K562 (cell line): Measurements from ENCODE around the gene MKS1. TPM values are rescaled to one million over a fixed set of nuclear protein-coding genes. Genes with fewer than 3 reads are reported as not detected.

ENCODE experiments used
- BACH1 ChIP-seq: fragments of 200-800 bp; sonication (Bioruptor generic); IDR thresholded peaks from 2 replicates; pipeline ENCODE4 v1.6.1; 2016; ENCODE audit warnings: missing genetic modification characterization, missing compliant biosample characterization
- ETS1 ChIP-seq: conservative IDR thresholded peaks from 2 replicates; pipeline ENCODE4 v1.6.1; 2011; ENCODE audit warnings: low read depth, mild to moderate bottlenecking, low read length; ENCODE audit not compliant: control insufficient read depth
- FOS ChIP-seq: IDR thresholded peaks from 3 replicates; pipeline ENCODE4 v1.6.1; 2011; ENCODE audit not compliant: insufficient read length; ENCODE audit errors: extremely low read depth
- FOXK2 ChIP-seq, 2 experiments: fragments of 450-650 bp; IDR thresholded peaks in 1 of 2; conservative IDR thresholded peaks in 1 of 2; 2 replicates each; pipeline ENCODE4 v1.6.1; 2016; ENCODE audit warnings: low read depth in 2 of 2, mild to moderate bottlenecking in 1 of 2
- HDAC2 ChIP-seq: fragments of 450-650 bp; IDR thresholded peaks from 2 replicates; pipeline ENCODE4 v1.6.1; 2016; ENCODE audit warnings: mild to moderate bottlenecking
- HMG20B ChIP-seq: fragments of 250-450 bp; sonication (Bioruptor Pico); IDR thresholded peaks from 2 replicates; pipeline ENCODE4 v1.5.0; 2021; ENCODE audit warnings: mild to moderate bottlenecking
- POLR3G ChIP-seq: IDR thresholded peaks from 2 replicates; pipeline ENCODE4 v1.6.1; 2011; ENCODE audit not compliant: insufficient read length, insufficient replicate concordance; ENCODE audit errors: extremely low read depth
- SOX6 ChIP-seq: fragments of 450-650 bp; IDR thresholded peaks from 2 replicates; pipeline ENCODE4 v1.6.1; 2014; ENCODE audit warnings: mild to moderate bottlenecking
- TFAM ChIP-seq: fragments of 250-450 bp; sonication (Bioruptor Pico); conservative IDR thresholded peaks from 2 replicates; pipeline ENCODE4 v1.5.0; 2021; ENCODE audit warnings: mild to moderate bottlenecking, moderate library complexity
- ZNF217 ChIP-seq: sonication (generic); formaldehyde crosslinking; IDR thresholded peaks from 2 replicates; pipeline ENCODE4 v1.8.0; 2022; ENCODE audit warnings: mild to moderate bottlenecking, missing genetic modification reagents
- ZNF239 ChIP-seq: fragments of 250-450 bp; sonication (Bioruptor Pico); IDR thresholded peaks from 2 replicates; pipeline ENCODE4 v1.4.0; 2020; ENCODE audit warnings: mild to moderate bottlenecking
- polyA plus RNA-seq, 8 experiments: library from polyadenylated mRNA; depleted of rRNA in 4 of 8; stranded (reverse) in 5 of 8; unstranded in 3 of 8; fragments of >200 nt; fragmentation: Nextera tagmentation in 2 of 8; fragmentation: Illumina TruSeq in 1 of 8; extraction: Ambion mirVana in 2 of 8; extraction: Trizol in 1 of 8; gene quantifications; 2 replicates each; pipeline versions ENCODE4 v1.2.1 to v1.2.3, GENCODE V29; 2011 to 2014; ENCODE audit warnings: inconsistent platforms in 1 of 8, missing spikeins in 1 of 8
- total RNA-seq, 7 experiments: library from RNA; depleted of rRNA in 6 of 7; stranded (reverse); fragments of >200 nt in 6 of 7; fragmentation: Illumina TruSeq in 2 of 7; extraction: Trizol in 2 of 7; gene quantifications; 2 replicates each; pipeline versions ENCODE4 v1.2.1 to v1.2.3, GENCODE V29; 2011 to 2021; ENCODE audit warnings: low replicate concordance in 1 of 7
- TF ChIP-seq, protein P1 (sequence below): sonication (generic); formaldehyde crosslinking; IDR thresholded peaks from 2 replicates; pipeline ENCODE4 v1.8.0; 2022; ENCODE audit warnings: missing genetic modification reagents, mild to moderate bottlenecking, moderate library complexity, borderline replicate concordance
- TF ChIP-seq, protein P2 (sequence below): fragments of 450-650 bp; IDR thresholded peaks from 2 replicates; pipeline ENCODE4 v1.6.1; 2017; ENCODE audit warnings: antibody characterized with exemption, mild to moderate bottlenecking

The MKS1 gene
- total and polyA plus RNA-seq, 9 of the 15 experiments (the other 6 are each of a cell fraction or from before 2014, with no cell fraction given): 16.3 to 31.0 (median 25.9) TPM

DNA sequence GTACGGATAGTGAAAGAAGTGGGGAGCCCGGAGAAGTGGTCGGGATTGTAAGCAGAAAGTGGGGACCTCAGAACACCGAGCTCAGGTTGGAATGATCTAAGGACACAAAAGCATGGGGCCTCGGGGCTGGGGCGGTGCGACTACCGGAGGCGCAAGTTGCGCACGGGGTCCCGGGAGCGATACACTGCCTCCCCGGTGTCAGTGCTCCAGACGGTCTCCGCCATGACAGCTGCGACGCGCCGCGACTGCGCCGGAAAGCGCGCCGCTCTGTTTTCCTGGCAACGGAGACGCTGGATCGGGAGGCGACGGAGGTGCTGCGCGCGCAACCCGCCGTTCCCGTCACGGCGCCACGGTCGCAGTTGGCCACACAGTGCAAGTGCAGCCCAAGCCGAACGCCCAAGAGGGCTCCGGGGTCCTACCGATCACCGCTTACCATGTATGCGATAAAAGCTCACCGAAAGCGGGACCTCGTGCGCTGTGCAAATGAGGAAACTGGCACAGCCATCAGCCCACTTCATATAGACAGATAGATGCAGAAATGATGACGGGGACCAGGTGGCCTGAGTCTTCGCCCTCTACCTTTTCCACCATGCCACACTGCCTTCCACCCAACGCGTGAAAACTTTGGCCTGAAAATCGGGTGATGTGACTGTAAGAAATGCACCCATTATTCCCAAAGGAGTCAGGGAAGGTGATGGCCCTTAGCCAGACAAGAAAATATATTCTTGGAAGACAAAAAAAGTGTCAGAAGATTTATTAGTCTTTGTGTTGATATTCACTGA, at the start of gene MKS1 (continued):
- TF ChIP-seq TFAM (no peak), HDAC2 (no peak), FOXK2 (conservative IDR thresholded peaks at IDR 0.05 in 1 of 2, IDR thresholded peaks at IDR 0.05 in 1 of 2; ENCODE audit: low read depth in 2 of 2) (peak in 1 of 2 experiments; percentile 39; a peak in 1 of 4 replicates), POLR3G (no peak), HMG20B (CRISPR knock-in tag) (no peak), FOS (no peak), ZNF217 (CRISPR knock-in tag) (no peak), ZNF239 (no peak; the same call in 1 of the 2 replicates), BACH1 (0 out of 2 replicates have a peak, but pooled peaks have one; percentile 65), SOX6 (no peak), ETS1 (peak; percentile 80)
- TF ChIP-seq, protein P1, sequence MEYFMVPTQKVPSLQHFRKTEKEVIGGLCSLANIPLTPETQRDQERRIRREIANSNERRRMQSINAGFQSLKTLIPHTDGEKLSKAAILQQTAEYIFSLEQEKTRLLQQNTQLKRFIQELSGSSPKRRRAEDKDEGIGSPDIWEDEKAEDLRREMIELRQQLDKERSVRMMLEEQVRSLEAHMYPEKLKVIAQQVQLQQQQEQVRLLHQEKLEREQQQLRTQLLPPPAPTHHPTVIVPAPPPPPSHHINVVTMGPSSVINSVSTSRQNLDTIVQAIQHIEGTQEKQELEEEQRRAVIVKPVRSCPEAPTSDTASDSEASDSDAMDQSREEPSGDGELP (CRISPR knock-in tag): peak; percentile 94
- TF ChIP-seq, protein P2, sequence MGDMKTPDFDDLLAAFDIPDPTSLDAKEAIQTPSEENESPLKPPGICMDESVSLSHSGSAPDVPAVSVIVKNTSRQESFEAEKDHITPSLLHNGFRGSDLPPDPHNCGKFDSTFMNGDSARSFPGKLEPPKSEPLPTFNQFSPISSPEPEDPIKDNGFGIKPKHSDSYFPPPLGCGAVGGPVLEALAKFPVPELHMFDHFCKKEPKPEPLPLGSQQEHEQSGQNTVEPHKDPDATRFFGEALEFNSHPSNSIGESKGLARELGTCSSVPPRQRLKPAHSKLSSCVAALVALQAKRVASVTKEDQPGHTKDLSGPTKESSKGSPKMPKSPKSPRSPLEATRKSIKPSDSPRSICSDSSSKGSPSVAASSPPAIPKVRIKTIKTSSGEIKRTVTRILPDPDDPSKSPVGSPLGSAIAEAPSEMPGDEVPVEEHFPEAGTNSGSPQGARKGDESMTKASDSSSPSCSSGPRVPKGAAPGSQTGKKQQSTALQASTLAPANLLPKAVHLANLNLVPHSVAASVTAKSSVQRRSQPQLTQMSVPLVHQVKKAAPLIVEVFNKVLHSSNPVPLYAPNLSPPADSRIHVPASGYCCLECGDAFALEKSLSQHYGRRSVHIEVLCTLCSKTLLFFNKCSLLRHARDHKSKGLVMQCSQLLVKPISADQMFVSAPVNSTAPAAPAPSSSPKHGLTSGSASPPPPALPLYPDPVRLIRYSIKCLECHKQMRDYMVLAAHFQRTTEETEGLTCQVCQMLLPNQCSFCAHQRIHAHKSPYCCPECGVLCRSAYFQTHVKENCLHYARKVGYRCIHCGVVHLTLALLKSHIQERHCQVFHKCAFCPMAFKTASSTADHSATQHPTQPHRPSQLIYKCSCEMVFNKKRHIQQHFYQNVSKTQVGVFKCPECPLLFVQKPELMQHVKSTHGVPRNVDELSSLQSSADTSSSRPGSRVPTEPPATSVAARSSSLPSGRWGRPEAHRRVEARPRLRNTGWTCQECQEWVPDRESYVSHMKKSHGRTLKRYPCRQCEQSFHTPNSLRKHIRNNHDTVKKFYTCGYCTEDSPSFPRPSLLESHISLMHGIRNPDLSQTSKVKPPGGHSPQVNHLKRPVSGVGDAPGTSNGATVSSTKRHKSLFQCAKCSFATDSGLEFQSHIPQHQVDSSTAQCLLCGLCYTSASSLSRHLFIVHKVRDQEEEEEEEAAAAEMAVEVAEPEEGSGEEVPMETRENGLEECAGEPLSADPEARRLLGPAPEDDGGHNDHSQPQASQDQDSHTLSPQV: peak; percentile 73
